ENCODE results near the gene ZNF224.
A peak's percentile ranks its signal among the peaks of the same experiment; 100 is the strongest.
"Not testable (repeated sequence)": the region's sequence is repeated elsewhere in the genome, so short reads cannot be mapped to it uniquely, and the experiment has no call there.

The ZNF224 gene

GRCh38 chr19:44093931-44094765 lies at the start of gene ZNF224:
Gene ZNF224, plus strand, starts transcription at chr19:44094361. Its CDS starts 3,513 bp downstream, at chr19:44097874.
- FAIRE-seq: peak; percentile 51

DNA sequence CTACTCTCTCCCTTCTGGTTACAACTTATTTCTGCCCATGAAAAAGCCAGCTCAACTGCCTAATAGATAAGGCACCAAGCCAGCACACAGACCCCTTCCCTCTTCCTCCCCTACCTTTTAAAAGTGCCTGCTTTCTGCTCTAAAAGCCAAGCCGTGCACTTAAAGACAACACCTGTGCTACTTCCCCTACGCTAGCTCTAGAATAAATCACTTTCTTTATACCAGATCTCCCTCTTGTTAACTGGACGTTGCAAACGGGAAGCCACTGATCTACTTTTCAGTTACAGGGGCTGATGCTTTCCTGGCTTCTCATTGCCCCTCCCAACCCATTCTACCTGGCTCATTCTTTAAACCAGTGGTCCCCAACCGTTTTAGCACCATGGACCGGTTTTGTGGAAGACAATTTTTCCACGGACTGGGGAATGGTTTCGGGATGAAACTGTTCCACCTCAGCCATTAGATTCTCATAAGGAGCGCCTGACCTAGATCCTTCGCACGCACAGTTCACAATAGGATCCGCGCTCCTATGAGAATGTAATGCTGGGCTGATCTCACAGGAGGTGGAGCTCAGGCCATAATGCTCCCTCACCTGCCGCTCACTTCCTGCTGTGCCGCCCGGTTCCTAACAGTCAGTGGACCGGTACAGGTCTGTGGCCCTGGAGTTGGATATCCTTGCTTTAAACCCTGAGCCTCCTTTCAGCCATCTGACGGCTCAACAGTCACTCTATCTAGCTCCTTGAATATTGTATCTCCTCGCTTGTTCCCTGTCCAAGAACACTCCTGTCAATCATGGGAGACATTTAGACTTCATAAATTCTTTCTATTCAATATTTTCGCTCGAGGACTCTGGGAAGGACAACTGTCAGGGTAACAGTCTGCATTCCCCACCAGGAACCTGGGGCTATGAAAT lies 43.2 kb upstream of the ZNF224 start:
- FAIRE-seq: no peak

- FAIRE-seq: peak; percentile 53
These were observed 42.3 kb upstream of the ZNF224 start, which contains the start of gene ZNF223 for GRCh38 chr19:44051650-44052402. Gene ZNF223, plus strand, starts transcription at chr19:44052036. Its CDS starts 3,141 bp downstream, at chr19:44055177.

GRCh38 chr19:44055870-44056269 lies 38.3 kb upstream of the ZNF224 start:
- FAIRE-seq: no peak

DNA sequence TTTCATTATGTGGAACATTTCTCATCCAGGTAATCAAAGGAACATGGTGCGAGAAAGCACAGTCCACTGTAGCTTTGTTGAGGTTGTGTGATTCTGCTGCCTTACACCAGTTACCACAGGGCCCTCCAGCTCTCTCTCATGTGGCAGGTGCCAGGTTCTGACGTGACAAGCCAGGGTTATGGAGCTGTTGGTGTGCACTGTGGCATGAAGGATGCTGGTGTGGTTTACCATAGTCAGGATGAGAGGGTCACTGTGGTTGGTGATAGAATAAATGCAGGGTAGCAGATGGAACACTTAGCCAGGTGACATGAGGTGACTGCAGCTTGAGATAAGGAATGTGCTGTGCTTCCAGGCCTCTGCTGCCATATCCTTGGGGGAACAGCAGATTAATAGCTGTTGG lies 34.9 kb upstream of the ZNF224 start:
- FAIRE-seq: no peak

DNA sequence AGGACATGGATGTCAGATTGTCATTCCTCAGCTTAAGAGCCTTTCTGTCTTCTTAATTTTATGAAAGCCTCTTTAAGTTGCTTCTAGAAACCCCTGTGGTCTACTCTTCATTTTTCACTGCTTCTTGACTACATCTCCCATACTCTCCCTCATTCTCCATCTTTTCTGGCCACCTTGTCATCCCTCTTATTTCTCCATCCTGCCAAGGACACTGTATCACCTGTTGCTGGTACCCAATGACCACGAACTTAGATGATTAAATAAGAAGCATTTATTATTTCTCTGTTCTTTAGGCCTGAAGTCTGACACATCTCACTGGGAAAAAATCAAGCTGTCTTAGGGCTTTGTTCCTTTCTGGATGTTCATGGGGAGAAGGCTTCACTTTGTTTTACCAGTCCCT lies 33.1 kb upstream of the ZNF224 start:
- no peak for FAIRE-seq

GRCh38 chr19:44066305-44066704 lies 27.9 kb upstream of the ZNF224 start:
- FAIRE-seq: no peak

- no peak for FAIRE-seq
These were observed 24.7 kb upstream of the ZNF224 start for GRCh38 chr19:44069415-44069814.

GRCh38 chr19:44071824-44072542 lies 22.2 kb upstream of the ZNF224 start, which contains the start of gene ZNF284:
Gene ZNF284, plus strand, starts transcription at chr19:44072159. Its CDS starts 4,231 bp downstream, at chr19:44076390.
- FAIRE-seq: no peak

- FAIRE-seq: no peak
These were observed 21.4 kb upstream of the ZNF224 start for GRCh38 chr19:44072543-44073401.

DNA sequence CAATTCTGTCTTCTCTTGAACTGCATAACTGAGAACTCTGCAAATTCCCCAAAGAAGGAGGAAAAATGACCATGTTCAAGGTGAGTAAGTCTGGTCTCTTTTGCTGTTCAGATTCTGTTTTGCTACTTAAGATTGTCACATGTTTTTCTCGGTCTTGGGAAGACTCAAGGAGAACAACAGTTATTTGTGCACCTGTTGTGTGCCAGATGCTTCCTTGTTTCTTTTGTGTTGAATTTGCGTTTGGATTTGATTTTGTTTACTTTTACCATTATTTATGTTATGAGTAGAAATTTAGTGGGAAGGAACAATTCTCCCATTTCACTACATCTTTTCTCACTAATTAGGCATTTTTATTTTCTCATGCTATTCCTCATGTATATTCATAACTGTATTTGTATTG lies 17.8 kb upstream of the ZNF224 start:
- no peak for FAIRE-seq

GRCh38 chr19:44092108-44092507 lies 2.1 kb upstream of the ZNF224 start:
- FAIRE-seq: no peak

- FAIRE-seq: no peak
These were observed 13.6 kb downstream of the ZNF224 start for GRCh38 chr19:44107751-44108150.

DNA sequence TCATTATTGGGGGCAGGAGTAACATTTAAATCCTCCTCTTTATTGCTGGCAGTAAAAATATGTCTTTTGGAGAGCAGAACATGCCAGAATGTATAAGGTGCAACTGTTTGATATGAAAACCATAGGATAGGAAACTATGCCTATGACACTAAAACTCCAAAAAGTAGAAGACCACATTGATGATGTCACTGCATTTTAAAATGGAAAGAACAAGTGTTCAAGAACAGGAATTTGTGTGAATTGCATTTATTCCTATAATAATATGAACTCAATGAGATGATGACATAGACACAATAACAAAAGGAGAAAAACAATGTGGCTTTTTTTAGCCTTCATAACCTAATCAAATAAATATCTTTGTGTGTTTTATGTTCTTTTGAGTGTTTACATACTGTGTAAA lies 15.3 kb downstream of the ZNF224 start:
- FAIRE-seq: no peak

GRCh38 chr19:44111910-44112463 lies 17.8 kb downstream of the ZNF224 start:
- FAIRE-seq: no peak

DNA sequence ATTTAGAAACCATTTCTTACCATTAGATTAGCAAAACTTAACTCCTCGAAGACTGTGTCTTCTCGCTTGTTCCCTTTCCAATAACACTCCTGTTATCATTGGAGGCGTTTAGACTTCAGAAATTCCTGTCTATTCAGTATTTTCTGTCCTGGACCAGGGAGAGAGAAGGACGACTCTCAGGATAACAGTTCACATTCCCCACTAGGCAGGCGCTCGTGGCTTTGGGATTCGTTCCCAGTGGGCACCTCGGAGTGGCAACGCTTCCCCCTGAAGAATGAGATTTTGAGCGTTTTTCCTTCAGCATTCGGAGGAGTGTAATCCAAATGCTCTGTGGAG lies 18.6 kb downstream of the ZNF224 start:
- FAIRE-seq: no peak

DNA sequence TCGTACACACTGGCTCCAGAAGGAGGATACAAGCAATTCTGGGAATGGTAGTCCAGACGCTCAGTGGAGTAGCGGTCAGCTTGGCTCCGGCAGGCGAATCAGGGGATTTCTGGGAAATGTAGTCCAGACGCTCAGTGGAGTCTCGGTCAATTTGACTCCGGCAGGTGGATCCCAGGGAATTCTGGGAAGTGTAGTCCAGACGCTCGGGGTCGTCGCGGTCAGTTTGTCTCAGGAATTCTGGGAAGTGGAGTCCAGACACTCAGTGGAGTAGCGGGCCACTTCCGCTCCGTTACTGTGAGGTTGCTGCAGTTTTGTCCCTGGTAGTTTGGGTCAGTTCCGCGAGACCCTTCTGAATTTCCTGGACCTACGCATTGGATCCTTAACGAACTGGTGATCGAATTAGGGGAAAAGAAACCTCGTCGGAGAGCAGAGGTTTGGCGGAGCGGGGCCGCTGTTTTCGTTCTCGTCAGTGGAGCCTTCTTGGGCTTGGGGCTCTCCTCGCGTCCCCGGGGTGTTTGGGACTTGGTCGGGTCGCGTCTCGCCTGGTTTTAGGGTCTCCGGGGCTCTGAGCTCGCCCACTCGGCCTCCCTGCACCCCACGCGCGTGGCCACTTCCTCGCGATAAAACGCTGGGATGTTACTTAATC lies 19.1 kb downstream of the ZNF224 start, which contains the start of gene ZNF225:
Gene ZNF225 (plus strand): TSS at position 262 of the 646 bp plus-strand sequence. CDS start 2,429 bp downstream, outside the sequence.
- FAIRE-seq: peak; percentile 61

- no peak for FAIRE-seq
These were observed 19.7 kb downstream of the ZNF224 start for GRCh38 chr19:44113784-44114390.

- FAIRE-seq: not testable (repeated sequence)
These were observed 27.0 kb downstream of the ZNF224 start for GRCh38 chr19:44121162-44121561.

DNA sequence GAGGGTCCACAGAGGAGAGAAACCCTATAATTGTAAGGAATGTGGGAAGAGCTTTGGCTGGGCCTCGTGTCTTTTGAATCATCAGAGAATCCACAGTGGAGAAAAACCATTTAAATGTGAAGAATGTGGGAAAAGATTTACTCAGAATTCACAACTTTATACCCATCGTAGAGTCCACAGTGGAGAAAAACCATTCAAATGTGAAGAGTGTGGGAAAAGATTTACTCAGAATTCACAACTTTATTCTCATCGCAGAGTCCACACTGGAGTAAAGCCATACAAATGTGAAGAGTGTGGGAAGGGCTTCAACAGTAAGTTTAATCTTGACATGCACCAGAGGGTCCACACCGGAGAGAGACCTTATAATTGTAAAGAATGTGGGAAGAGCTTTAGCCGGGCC lies 37.8 kb downstream of the ZNF224 start:
- no peak for FAIRE-seq

Measured in colon (tissue), 2 donors.